A549 (cell line): ENCODE results near the gene ZRANB1. TPM values are rescaled to one million over a fixed set of nuclear protein-coding genes. Genes with fewer than 3 reads are reported as not detected.
"Not testable (repeated sequence)": the region's sequence is repeated elsewhere in the genome, so short reads cannot be mapped to it uniquely, and the experiment has no call there.

Experiments
- ATAC-seq, 2 experiments: fragments of 200-7000 bp in 1 of 2; fragments of >200 bp in 1 of 2; cut with Nextera tagmentation in 1 of 2; cut with Tn5 transposase in 1 of 2; 3 replicates each; pipeline versions ENCODE4 v1.8.0 to v1.9.1; 2018 to 2020; ENCODE audit warnings: mild to moderate bottlenecking in 1 of 2, moderate library complexity in 1 of 2
- CTCF ChIA-PET: fragments of 300-600 bp; sonication (Branson Sonifier 250); formaldehyde crosslinking; extraction: SDS; loops from one replicate; lab custom pipeline; 2021; ENCODE audit warnings: antibody characterized with exemption, inconsistent platforms; lab: Yijun Ruan, JAX
- POLR2A ChIA-PET: fragments of 350-600 bp; formaldehyde crosslinking; extraction: SDS; loops from one replicate; lab custom pipeline; 2021; ENCODE audit warnings: antibody characterized with exemption, inconsistent platforms; lab: Yijun Ruan, JAX
- DNase-seq, 2 experiments: peaks; one replicate each; pipeline versions ENCODE4 v3.0.0 to v3.0.0-alpha.2; 2011 to 2016; ENCODE audit warnings: low read depth in 1 of 2, low spot score in 1 of 2
- FAIRE-seq: peaks from 2 replicates; lab custom pipeline; 2011; peaks lifted over from hg19 to GRCh38; lab: Jason Lieb, UNC
- H3K27ac ChIP-seq, 2 experiments: fragments of >200 bp; sonication (Bioruptor Twin); formaldehyde crosslinking; 3 replicates each; pipeline ENCODE4 v1.5.1; 2016 to 2017
- H3K4me1 ChIP-seq: fragments of >200 bp; sonication (Bioruptor Twin); formaldehyde crosslinking; 3 replicates; pipeline ENCODE4 v1.6.1; 2016
- H3K4me2 ChIP-seq: fragments of >200 bp; sonication (Bioruptor Twin); formaldehyde crosslinking; 3 replicates; pipeline ENCODE4 v1.6.1; 2016
- H3K4me3 ChIP-seq: fragments of >200 bp; sonication (Bioruptor Twin); formaldehyde crosslinking; 3 replicates; pipeline ENCODE4 v1.5.1; 2016
- H3K9me3 ChIP-seq: fragments of >200 bp; sonication (Bioruptor Twin); formaldehyde crosslinking; 3 replicates; pipeline ENCODE4 v1.6.1; 2016
- BHLHE40 ChIP-seq: IDR thresholded peaks from 2 replicates; pipeline ENCODE4 v1.6.1; 2012; ENCODE audit warnings: low read depth, low read length, inconsistent platforms
- CEBPB ChIP-seq, 2 experiments: fragments of >200 bp in 1 of 2; sonication (Bioruptor Twin) in 1 of 2; formaldehyde crosslinking in 1 of 2; IDR thresholded peaks; 2 replicates each; pipeline ENCODE4 v1.6.1; 2012 to 2016
- CHD2 ChIP-seq: fragments of 150-350 bp; IDR thresholded peaks from 2 replicates; pipeline ENCODE4 v1.6.1; 2014; ENCODE audit warnings: low read length; ENCODE audit not compliant: partially characterized antibody
- FOSB ChIP-seq: fragments of 250-450 bp; sonication (Bioruptor Pico); IDR thresholded peaks from 2 replicates; pipeline ENCODE4 v1.5.0; 2020; ENCODE audit warnings: mild to moderate bottlenecking, moderate library complexity
- FOSL2 ChIP-seq, 2 experiments: fragments of 450-650 bp in 1 of 2; fragments of >200 bp in 1 of 2; sonication (Bioruptor Twin) in 1 of 2; formaldehyde crosslinking; IDR thresholded peaks; 2 replicates each; pipeline versions ENCODE4 v1.5.0 to v1.6.1; 2016 to 2020; ENCODE audit warnings: mild to moderate bottlenecking in 1 of 2, moderate library complexity in 1 of 2
- FOXS1 ChIP-seq: fragments of 250-450 bp; sonication (Bioruptor Pico); IDR thresholded peaks from 2 replicates; pipeline ENCODE4 v1.5.0; 2020; ENCODE audit warnings: mild to moderate bottlenecking, moderate library complexity
- HDAC2 ChIP-seq: fragments of 200-600 bp; sonication (generic); IDR thresholded peaks from 2 replicates; pipeline ENCODE4 v1.6.1; 2016
- HOXA7 ChIP-seq: fragments of 250-450 bp; sonication (Bioruptor Pico); IDR thresholded peaks from 2 replicates; pipeline ENCODE4 v1.5.0; 2020; ENCODE audit warnings: mild to moderate bottlenecking, moderate library complexity
- MAX ChIP-seq: IDR thresholded peaks from 2 replicates; pipeline ENCODE4 v1.6.1; 2012
- MAZ ChIP-seq: fragments of 150-350 bp; IDR thresholded peaks from 2 replicates; pipeline ENCODE4 v1.6.1; 2014; ENCODE audit warnings: antibody characterized with exemption, low read depth, low read length, borderline replicate concordance
- NPAS2 ChIP-seq: fragments of 250-450 bp; sonication (Bioruptor Pico); IDR thresholded peaks from 2 replicates; pipeline ENCODE4 v1.8.0; 2022; ENCODE audit warnings: mild to moderate bottlenecking, moderate library complexity, borderline replicate concordance
- PBX3 ChIP-seq: IDR thresholded peaks from 2 replicates; pipeline ENCODE4 v1.6.1; 2012
- PHF8 ChIP-seq: fragments of 200-600 bp; sonication (generic); IDR thresholded peaks from 2 replicates; pipeline ENCODE4 v1.6.1; 2016; ENCODE audit warnings: low read depth, mild to moderate bottlenecking, antibody characterized with exemption, moderate library complexity, borderline replicate concordance
- RARB ChIP-seq: fragments of 250-450 bp; sonication (Bioruptor Pico); IDR thresholded peaks from 2 replicates; pipeline ENCODE4 v1.8.0; 2021; ENCODE audit warnings: mild to moderate bottlenecking, moderate library complexity
- REST ChIP-seq: fragments of 200-600 bp; sonication (generic); IDR thresholded peaks from 2 replicates; pipeline ENCODE4 v1.6.1; 2016; ENCODE audit warnings: antibody characterized with exemption, mild to moderate bottlenecking, moderate library complexity
- TP53 ChIP-seq: fragments of 250-450 bp; sonication (Bioruptor Pico); IDR thresholded peaks from 2 replicates; pipeline ENCODE4 v1.5.0; 2021; ENCODE audit warnings: mild to moderate bottlenecking, moderate library complexity
- ZC3H11A ChIP-seq: fragments of 450-650 bp; IDR thresholded peaks from 2 replicates; pipeline ENCODE4 v1.6.1; 2014; ENCODE audit warnings: antibody characterized with exemption, mild to moderate bottlenecking
- WGBS: methylation state at CpG from one replicate; pipeline ENCODE4 v1.1.6; 2017; ENCODE audit errors: missing lambda C conversion rate; 5-methylcytosine and 5-hydroxymethylcytosine counted together
- polyA plus RNA-seq, 4 experiments: library from polyadenylated mRNA; depleted of rRNA in 3 of 4; stranded (reverse); fragments of >200 nt; fragmentation: RNase III in 1 of 4; extraction: RNeasy Plus Mini Kit Qiagen cat#74134 plus additional on column Dnase treatment in 1 of 4; gene quantifications; 2 replicates in 3 of 4; 3 replicates in 1 of 4; pipeline ENCODE4 v1.2.3, GENCODE V29; 2011 to 2017

Gene ZRANB1
- polyA plus RNA-seq, 2 of the 4 experiments (the other 2 are of a cell fraction), result 8.0 to 19.5 TPM

- 93% methylated on average over 1 of the region's 1 CpG for WGBS
- Histone ChIP-seq H3K27ac (no peak overlapping the region), H3K9me3 (no peaks in the 10 kb centered on the region), H3K4me1 (no peaks in the 10 kb centered on the region), H3K4me2 (no peak overlapping the region), H3K4me3 (no peak overlapping the region)
- FAIRE-seq, result no peak
- no peak for TF ChIP-seq PHF8
- no peak for TF ChIP-seq HOXA7 (CRISPR knock-in tag)
- no peak for TF ChIP-seq NPAS2 (CRISPR knock-in tag)
- no peak for TF ChIP-seq FOSL2 (IDR thresholded peaks at IDR 0.05)
- TF ChIP-seq FOSL2 (CRISPR knock-in tag; IDR thresholded peaks at IDR 0.05), result no peak
- no peak for TF ChIP-seq CHD2
- TF ChIP-seq RARB (CRISPR knock-in tag), result no peak
- ChIA-PET POLR2A (no interaction called here), CTCF (interaction anchor here (0.9 to 3.9 kb wide), 2 partner anchors 8 kb away, joined by 3 to 18 read pairs; no protein-coding TSS in a partner anchor)
- ATAC-seq, result no peak
- DNase-seq, result no peak
Measured at GRCh38 chr10:124984376-124984775, 42.5 kb downstream of the ZRANB1 start.

- WGBS, result 87% methylated on average over 5 of the region's 5 CpGs
- no peak for TF ChIP-seq HDAC2
- ChIA-PET POLR2A (no interaction called here), CTCF (interaction anchor here (0.7 to 3.9 kb wide), 2 partner anchors 8 to 9 kb away, joined by 3 to 18 read pairs; no protein-coding TSS in a partner anchor)
- ATAC-seq (no peak), FAIRE-seq (no peak), DNase-seq (no peak)
- Histone ChIP-seq H3K4me2 (no peak overlapping the region), H3K4me1 (no peaks in the 10 kb centered on the region), H3K27ac (no peak overlapping the region), H3K9me3 (no peaks in the 10 kb centered on the region), H3K4me3 (no peak overlapping the region)
Measured at GRCh38 chr10:124985162-124985561, 43.2 kb downstream of the ZRANB1 start.

- no peak for DNase-seq
- no peak for FAIRE-seq
- no peak overlapping the region for H3K27ac ChIP-seq
- H3K9me3 ChIP-seq, result no peaks in the 10 kb centered on the region
- ATAC-seq, result no peak
- TF ChIP-seq TP53 (CRISPR knock-in tag), result no peak
- no peak for TF ChIP-seq FOSB
- TF ChIP-seq FOXS1 (CRISPR knock-in tag), result no peak
- no peak for TF ChIP-seq BHLHE40
- TF ChIP-seq CEBPB (IDR thresholded peaks at IDR 0.05), result no peak
- no peak for TF ChIP-seq MAX
- no peak for TF ChIP-seq NPAS2 (CRISPR knock-in tag)
- no peak for TF ChIP-seq PBX3
- TF ChIP-seq REST, result no peak
- TF ChIP-seq MAZ, result no peak
- no peak for TF ChIP-seq HDAC2
- no peak for TF ChIP-seq ZC3H11A
- no peak for TF ChIP-seq CHD2
- TF ChIP-seq FOSL2 (IDR thresholded peaks at IDR 0.05), result no peak
- no peak for TF ChIP-seq FOSL2 (CRISPR knock-in tag; IDR thresholded peaks at IDR 0.05)
- no peak overlapping the region for H3K4me3 ChIP-seq
- 93% methylated on average over 1 of the region's 1 CpG for WGBS
- no peak overlapping the region for H3K4me2 ChIP-seq
- ChIA-PET POLR2A (no interaction called here), CTCF (interaction anchor here (1.5 kb wide), 1 partner anchor 17 kb away, joined by 3 read pairs; no protein-coding TSS in a partner anchor)
- H3K4me1 ChIP-seq, result no peaks in the 10 kb centered on the region
Measured at GRCh38 chr10:124987788-124988187, 45.9 kb downstream of the ZRANB1 start.

- H3K9me3 ChIP-seq, FAIRE-seq: not testable (repeated sequence)
- 99% methylated on average over 4 of the region's 4 CpGs for WGBS
Measured at GRCh38 chr10:124988753-124989152, 46.8 kb downstream of the ZRANB1 start.

More at GRCh38 chr10:124988753-124989152, 46.8 kb downstream of the ZRANB1 start:
- H3K27ac ChIP-seq, H3K4me3 ChIP-seq, POLR2A ChIA-PET, CTCF ChIA-PET, H3K4me1 ChIP-seq, H3K4me2 ChIP-seq, DNase-seq, ATAC-seq: not testable (repeated sequence)
